GM12801 (cell line): ENCODE results near the gene HAND1.

Experiments
- CTCF ChIP-seq: IDR thresholded peaks from one replicate; pipeline ENCODE4 v1.5.1; 2011; ENCODE audit warnings: control low read depth; ENCODE audit not compliant: insufficient read length; ENCODE audit errors: extremely low read depth

The HAND1 gene

DNA sequence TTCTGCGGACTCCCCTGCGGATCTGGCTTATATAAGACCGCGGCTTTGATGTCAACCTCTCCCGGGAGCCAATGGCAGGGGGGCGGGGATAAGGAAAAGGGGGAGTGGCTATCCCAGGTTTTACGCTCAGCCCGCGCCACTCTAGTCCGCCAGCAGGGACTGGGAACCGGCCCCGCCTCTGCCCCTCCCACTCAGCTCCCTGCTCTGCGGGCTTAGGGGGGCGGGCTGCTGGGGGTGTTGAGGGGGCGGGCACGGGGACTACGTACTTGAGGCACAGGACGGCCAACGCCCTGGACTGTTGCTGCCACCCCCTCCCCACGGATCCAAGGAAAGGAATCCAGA, at the start of gene HAND1:
Gene HAND1 (minus strand): TSS at position 4 of the 342 bp plus-strand sequence. CDS start 219 bp downstream, outside the sequence.
- TF ChIP-seq CTCF: no peak

GRCh38 chr5:154526231-154527226, 48.5 kb upstream of the HAND1 start:
- TF ChIP-seq CTCF: no peak

- TF ChIP-seq CTCF: no peak
Measured at GRCh38 chr5:154524859-154525258, 46.8 kb upstream of the HAND1 start.

GRCh38 chr5:154524181-154524580, 46.2 kb upstream of the HAND1 start:
- TF ChIP-seq CTCF: no peak

GRCh38 chr5:154523709-154524108, 45.7 kb upstream of the HAND1 start:
- TF ChIP-seq CTCF: no peak

GRCh38 chr5:154523104-154523503, 45.1 kb upstream of the HAND1 start:
- TF ChIP-seq CTCF: no peak

- no peak for TF ChIP-seq CTCF
Measured at GRCh38 chr5:154522284-154522683, 44.3 kb upstream of the HAND1 start.
